HG03196 (cell line): ENCODE data around the gene SLIT3.
"Not testable (repeated sequence)": the region's sequence is repeated elsewhere in the genome, so short reads cannot be mapped to it uniquely, and the experiment has no call there.

Experiments used
- ATAC-seq: cut with Tn5 transposase; IDR thresholded peaks from one replicate; pipeline ENCODE4 v1.9.1; 2021; ENCODE audit not compliant: unreplicated experiment

SLIT3 gene

DNA sequence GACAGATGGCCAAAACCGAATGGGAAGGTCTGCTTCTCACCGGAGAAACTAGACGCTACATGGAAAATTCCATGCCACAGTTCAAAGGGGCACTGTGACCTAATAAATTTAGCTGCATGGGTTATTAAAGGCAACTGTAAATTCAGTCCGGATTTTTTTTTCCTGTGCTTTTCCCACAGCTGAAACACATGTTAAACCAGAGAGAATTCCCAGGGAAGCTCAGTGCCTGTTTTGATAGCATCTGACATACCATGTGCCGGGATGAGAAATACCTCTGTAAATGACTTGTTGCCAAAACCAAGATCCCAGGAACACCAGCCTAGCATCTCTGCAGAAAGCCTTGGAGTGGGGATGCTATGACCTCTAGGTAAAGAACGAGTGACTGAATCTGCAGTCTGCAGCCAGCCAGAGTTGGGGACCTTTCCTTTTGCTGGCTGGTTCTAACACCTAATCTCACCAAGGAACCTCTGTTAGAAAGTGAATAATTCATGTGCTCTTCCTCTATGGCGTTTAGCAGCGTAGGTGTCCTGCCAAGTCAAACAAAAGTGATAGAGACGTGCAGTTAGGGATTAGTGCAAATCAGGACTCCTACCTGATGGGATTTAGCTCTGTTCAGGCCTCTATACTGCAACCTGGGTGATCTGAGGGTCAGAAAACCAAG is 77.9 kb downstream of the SLIT3 start:
- ATAC-seq, result no peak

DNA sequence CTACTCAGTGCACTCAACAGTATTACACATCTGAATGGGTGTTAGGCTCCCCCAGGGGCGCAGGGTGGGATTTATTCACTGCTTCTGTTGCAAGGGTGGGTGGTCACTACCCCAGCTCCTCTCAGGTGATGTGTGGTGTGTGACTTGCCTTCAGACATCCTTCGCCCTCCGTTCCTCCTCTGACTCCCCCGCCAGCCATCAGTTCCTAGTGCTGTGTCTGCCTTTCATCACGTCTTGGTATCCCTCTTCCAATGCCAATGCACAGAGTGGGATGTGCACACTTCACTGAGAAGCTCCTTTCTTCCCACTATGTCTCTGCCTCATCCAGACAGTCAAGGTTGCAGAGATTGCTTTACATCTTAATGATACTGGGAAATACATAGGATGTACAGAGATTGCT is 79.4 kb downstream of the SLIT3 start:
- ATAC-seq, result no peak

DNA sequence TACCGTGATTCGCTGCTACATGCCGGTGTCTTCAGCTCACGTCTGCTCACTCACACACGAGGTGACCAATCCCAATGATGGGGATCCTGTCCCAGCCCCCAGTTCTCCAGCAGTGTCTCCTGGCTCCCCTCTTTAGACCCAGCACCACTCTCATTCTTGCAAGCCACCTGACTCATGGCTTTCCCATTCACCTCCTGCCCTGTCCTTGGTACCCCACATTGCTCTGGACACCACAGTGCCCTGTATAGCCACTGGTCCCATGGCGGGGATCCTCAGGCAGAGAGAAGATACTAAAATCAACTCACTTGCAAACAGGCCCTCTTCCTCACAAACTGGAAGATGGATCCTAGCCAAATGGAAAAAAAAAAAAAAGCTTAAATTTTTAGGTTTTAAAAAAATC is 81.0 kb downstream of the SLIT3 start:
- no peak for ATAC-seq

DNA sequence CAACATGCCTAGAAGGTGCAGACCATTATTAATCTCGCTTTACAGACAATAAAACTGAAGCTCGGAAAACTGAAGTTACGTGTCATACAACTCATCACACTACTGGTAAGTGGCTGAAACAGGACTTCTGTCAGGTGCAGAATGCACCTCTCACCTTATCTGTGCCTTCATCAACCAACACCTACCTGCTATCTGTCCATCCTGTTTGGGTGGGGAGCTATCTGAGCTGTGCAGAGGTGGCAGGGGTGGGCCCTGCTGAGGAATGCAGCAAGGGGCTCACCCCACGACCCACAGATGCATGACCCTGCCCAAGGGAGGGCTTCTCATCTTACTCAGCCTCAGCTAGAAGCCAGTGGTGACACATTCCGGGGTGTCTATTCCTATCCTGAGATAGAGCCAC is 81.6 kb downstream of the SLIT3 start:
- no peak for ATAC-seq

DNA sequence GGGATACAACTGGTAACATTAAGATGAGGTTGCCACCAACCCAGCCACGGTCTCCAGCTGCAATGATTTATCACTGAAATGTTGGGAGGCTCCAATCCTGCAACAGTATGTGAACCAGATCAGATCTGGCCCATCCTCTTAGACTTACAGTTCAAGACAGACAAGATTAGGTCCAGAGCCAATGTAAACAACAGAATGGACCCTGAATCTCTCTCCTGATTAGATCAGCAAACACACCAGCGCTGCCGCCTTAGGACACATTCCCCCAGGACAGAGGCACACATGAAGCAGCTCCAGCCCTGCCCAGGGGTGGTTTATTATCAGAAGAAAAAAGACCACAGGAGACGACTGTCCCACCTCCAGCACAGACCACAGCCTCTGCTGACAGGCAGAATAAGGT is 82.1 kb downstream of the SLIT3 start:
- no peak for ATAC-seq

DNA sequence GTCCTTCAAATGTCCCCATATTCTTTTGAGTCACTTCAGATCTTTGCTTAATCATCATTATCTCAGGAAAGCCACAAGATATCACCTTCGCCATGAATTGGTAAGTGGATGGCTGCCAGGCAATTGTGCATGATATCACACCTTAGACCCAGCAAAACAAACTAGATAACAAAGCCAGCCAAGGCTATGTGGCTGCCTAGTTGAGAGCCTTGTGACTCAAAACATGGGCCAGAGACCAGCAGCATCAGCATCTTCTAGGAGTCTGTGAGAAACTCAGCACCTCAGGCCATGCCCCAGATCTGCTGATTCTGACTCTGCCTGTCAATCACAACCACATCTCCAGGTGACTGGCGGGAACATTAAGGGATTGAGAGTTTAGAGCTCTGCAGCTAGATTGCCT is 82.8 kb downstream of the SLIT3 start:
- no peak for ATAC-seq

DNA sequence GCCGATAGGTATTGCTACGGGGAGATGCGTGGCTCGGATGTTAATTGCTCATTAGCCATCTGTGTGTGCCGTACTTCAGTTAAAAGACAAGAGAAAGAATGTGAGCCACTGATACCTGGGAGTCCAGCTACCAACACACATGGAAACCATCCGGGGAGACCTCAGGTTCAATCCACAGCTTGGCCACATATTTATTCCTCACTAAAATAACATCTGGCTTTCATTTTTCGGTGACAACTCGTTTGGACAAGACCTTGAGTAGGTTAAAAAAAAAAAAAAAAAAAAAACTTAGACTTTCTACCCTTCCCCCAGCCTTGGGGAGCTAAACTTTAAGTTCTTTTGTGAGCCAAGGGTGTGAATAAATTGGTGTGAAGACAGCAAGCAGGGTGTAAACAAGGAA is 84.1 kb downstream of the SLIT3 start:
- ATAC-seq, result no peak

DNA sequence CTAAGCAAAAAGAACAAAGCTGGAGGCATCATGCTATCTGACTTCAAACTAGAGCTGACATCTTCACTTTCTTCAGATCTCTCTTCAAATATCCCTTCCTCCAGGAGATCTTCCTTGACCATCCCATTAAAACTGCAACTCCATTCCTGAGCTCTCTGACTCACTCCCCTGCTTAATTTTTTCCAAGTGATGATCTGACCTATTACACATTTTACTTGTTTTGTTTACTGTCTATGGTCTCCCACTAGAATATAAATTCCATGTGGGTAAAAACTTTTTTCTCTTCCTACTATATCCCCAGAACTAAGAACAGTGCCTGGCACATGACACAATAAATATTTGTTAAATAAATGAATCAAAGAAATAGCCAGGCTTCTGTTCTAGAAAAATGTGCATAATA is 87.5 kb downstream of the SLIT3 start:
- no peak for ATAC-seq

DNA sequence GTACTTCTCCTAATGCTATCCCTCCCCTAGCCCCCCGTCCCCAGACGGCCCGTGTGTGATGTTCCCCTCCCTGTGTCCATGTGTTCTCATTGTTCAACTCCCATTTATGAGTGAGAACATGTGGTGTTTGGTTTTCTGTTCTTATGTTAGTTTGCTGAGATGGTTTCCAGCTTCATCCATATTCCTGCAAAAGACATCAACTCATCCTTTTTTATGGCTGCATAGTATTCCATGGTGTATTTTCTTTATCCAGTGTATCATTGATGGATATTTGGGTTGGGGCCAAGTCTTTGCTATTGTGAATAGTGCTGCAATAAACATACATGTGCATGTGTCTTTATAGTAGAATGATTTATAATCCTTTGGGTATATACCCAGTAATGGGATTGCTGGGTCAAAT is 89.2 kb downstream of the SLIT3 start:
- not testable (repeated sequence) for ATAC-seq

DNA sequence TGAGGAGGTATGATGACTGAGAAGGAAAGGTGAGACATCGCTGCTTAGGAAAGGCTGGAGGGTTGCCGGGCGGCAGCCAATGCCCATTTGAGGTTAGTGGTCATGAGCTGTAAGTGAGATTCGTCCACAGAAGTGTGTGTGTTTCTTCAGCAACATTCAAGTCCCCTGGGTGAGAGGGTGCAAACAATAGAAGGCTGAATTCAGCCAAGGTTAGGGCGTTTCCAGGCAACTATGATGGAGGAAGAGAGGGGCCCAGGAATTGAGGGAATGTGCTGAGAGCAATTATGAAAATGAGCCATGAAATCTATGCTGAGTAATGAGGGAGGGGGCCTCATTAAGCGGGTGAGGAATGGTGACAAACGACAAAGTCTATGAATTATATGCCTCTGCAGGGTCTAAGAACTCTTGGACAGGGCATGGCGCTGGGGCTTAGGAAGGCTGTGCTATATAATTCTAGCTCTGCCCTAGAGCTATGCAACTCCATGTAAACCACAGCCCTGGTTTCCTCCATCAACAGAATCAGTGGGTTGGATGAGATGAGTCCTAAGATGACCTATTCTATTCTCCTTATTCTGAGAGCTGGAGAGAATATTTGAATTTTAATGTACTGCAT is 96.0 kb downstream of the SLIT3 start:
- ATAC-seq, result no peak

DNA sequence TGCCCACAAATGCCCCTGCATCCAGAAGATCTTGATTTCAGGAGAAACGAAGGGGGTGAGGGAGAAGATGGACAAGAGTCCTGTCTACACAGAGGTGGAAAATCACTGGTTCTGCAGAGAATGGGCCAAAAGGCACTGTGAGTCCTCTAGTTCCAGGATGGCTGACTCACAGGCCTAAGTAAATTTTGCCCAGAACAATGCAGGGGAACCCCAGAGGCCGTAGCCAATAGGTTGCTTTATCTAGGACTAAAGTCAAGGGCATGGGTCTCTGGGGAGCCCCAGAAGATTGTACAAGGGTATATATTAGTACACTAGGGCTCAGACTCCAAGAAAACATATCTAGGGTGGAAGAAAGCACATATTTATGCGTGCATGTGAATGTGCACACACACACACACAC is 98.0 kb downstream of the SLIT3 start:
- no peak for ATAC-seq

DNA sequence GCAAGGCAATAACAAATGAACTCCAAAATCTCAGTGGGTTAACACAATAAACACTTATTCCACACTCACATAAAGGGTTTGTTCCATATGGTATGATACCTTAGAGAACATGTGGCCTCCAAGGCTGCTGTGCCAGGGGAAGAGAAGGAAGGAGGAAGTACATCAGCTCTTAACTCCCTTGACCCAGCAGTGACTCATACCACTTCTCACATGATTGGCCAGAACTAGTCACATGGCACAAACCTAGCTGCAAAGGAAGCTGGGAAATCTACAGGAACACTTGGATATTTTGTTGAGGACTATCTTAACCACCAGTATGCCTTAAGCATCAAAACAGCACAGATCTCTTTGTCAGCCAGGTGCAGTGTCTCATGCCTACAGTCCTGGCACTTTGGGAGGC is 99.3 kb downstream of the SLIT3 start:
- no peak for ATAC-seq

DNA sequence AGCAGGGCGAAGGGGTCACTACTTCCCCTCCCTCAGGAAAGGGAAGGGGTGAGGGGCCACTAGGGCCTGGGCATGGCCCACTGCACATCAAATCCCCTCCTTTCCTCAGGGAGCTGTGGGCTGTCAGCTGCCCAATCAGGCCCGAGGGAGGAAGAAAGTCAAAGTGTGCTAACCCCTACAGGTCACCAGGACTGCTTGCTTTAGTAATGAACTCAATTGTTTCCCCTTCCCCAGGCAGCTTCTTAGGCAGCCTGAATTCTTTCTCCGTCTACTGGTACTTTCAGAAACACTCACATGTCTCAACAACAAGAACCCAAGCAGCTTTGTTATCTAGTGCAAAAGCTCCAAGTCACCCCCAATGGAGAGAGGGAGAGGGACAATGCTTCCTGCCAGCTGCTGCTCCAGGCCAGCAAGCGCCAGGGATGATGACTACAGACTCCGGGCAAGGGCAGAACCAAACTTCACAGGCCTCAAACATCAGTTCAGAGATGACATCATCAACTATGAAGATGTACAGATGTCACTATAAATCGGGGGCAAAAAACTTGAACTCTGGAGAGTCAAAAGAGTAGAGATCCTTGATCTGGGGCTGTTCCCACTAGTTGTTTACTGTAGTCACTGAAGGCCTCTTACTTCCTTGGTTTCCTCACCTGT is 100.7 kb downstream of the SLIT3 start:
- ATAC-seq, result no peak

DNA sequence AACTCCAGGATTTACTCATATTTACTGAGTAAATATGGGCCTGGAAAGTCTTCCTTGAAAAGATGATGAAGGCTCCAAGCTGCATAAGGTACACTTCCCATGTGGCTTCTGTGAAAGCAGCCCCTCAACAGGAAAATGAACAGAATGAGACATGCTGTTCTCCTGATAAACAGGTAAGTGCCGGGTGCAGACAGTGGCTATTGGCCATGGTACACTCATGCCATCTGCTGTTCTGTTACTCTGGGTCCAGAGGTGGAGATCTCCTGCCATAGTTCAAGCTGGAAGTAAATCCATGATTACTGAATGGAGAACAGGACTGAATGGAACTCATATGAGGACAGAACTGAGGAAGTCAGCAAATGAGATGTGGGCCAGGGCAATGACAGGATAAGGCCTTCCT is 103.6 kb downstream of the SLIT3 start:
- ATAC-seq, result no peak

DNA sequence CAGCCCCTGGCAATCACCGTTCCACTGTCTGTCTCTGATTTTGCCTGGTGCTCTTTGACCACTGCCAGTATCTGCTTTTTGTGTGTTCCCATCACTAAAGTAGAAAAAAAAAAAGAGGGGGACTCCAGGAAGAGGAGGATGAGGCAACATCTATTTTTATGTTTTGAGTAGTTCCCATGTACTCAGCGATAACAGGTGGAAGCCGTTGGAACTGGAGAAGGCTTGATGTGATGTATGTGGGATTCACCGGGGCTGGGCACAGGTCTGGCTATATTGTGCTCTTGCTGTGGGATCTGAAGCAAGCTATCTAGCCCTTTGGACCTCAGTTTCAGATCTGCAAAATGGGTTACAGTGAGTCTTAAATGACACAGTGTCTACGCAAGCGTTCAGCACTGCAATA is 104.9 kb downstream of the SLIT3 start:
- ATAC-seq, result no peak

DNA sequence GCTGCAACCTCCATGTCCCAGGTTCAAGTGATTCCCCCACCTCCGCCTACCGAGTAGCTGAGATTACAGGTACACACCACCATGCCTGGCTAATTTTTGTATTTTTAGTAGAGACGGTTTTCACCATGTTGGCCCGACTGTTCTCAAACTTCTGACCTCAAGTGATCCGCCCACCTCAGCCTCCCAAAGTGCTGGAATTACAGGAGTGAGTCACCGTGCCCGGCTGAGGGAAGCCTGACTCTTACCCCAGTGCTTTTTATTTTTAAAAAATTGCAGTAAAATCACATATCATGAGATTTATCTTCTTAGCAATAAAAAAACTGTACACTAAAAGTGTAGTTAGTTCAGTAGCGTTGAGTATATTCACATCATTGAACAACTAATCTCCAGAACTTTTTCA is 105.3 kb downstream of the SLIT3 start:
- no peak for ATAC-seq

DNA sequence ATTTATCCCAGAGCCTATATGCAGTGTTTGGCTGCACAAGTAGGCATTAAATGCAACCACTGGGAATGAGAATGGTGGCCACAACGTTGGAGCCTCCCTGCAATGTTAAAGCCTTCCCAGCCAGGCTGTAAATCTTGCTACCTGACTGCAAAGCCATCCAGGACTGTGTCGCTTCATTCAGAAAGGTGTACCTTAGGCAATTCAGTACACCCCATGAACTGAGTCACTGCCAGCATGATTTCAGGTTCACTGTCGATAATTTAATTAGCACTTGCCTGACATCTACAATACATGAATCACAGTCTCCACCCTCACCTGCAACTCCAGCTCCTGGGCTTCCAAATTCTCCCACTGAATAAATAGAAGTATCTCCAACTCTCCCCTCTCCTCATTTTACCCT is 108.4 kb downstream of the SLIT3 start:
- no peak for ATAC-seq

DNA sequence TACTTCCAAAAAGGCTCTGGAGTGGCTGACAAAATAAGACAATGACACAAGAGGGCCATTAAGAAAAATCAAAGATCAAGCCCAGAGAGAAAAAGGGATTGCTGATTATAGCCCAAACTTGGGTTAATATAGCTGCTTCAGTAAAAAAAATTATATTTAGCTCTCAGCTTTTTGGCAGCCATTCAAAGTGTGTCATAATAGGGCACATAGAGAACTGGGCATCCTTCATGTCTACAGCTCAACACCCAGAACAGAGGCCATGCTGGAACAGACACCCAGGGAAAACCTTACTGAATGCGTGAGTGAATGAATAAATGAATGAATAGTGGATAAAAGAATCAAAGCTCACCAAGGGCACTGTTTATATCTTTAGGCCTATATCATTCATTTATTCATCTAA is 110.1 kb downstream of the SLIT3 start:
- no peak for ATAC-seq

DNA sequence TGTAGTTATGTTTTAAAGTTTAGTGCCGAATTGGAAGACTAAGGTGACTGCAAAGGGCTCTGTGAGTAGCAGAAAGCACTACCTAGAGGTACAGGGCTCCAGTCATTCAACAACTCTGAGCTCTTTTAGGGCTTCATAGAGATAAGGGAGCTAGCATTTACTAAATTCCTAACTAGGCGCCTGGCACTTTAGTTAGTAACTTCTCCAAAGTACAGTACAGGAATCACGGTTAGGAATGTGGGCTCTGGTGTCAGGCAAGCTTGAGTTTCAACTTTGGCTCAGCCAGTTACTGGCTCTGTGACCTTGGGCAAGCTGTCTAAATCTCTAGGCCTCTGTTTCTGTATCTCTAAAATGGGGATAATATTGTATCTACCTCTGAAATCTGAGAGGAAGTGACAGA is 115.3 kb downstream of the SLIT3 start:
- ATAC-seq, result no peak

DNA sequence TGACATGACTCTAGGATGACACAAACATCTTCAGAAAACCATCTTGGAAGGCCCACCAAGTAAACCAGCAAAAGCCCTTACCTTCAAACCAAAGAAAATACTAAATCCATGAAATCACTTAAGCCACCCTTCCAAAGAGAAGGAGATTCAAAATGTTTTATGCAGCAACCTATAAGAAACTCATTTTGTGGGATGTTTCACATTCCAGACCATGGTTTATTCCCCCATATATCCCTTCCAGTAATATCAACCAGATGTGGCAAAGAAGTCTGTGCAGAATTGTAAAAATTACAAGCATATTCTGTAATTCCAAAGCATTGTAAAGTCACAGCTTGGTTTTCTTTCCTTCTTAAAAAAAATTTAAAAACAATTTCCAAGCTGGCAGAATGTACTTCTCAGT is 117.4 kb downstream of the SLIT3 start:
- no peak for ATAC-seq

DNA sequence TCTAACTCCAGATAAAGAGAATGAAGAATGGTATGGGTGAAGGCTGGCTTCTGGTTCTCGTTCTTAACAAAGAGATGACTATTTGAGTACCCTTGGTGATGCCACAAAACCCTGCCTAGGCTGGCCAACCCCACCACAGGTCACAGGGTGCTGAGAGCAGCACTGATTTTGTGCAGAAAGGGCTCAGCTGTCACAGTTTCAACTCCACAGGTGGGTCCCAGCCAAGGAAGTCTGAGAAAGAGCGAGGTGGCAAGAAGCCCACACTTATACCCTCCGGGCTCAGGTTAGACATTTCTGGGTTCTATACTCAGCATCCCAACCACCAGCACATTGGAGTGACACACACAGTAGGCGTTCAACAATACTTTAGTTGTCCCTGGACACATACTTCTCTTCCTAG is 118.1 kb downstream of the SLIT3 start:
- no peak for ATAC-seq

DNA sequence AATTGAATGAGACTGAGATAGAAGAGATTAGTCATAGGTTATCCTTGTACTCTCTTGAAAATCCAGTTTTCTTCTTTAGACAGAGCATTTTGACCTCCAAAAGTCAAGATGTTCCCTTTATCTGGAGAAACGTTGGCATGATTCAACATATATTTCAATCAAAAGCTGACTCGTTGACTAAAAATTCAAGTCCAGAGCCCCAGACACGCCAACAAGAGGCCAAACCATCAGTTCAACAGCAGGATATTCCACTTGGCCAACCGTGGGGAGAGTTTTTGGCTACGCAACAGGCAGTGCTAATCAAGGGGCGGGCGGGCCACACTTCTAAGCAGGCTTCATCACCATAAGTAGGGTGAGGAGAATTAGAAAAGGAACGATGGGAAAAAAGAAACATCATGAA is 119.1 kb downstream of the SLIT3 start:
- no peak for ATAC-seq

DNA sequence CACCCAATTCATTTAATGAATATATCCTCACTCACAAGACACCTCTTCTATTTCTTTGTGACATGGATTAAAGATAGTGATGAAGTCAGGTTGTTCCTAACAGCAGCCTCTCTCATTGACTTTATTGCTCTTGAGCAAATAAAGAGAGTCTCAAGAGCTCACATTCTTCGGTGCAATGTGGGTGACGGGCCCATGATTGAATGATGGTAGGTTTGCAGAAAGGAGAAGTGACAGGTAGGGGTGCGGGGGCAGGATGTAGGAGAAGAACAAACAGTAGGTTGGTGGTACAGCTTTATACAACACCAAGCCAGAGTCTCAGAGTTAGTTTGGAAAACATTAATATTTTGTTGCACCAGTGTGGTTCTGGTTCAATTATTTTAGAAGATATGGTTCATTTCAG is 122.2 kb downstream of the SLIT3 start:
- no peak for ATAC-seq
